Mucosa of descending colon (tissue), 3 donors: ENCODE results near the gene RSPH3. TPM values are rescaled to one million over a fixed set of nuclear protein-coding genes. Genes with fewer than 3 reads are reported as not detected.

Source experiments
- ATAC-seq: fragments of 200-7000 bp; cut with Tn5 transposase; one replicate; pipeline ENCODE4 v1.9.1; 2020; ENCODE audit warnings: mild to moderate bottlenecking, moderate library complexity
- DNase-seq, 3 donors: peaks; one replicate each; pipeline ENCODE4 v3.0.0-alpha.2; 2020
- H3K36me3 ChIP-seq: fragments of 200-600 bp; one replicate; pipeline ENCODE4 v1.8.0; 2021; ENCODE audit warnings: low read depth, mild to moderate bottlenecking
- H3K4me1 ChIP-seq: fragments of 200-600 bp; one replicate; pipeline ENCODE4 v1.8.0; 2021; ENCODE audit warnings: low read depth, mild to moderate bottlenecking
- H3K4me3 ChIP-seq: fragments of 200-600 bp; one replicate; pipeline ENCODE4 v1.8.0; 2021; ENCODE audit warnings: mild to moderate bottlenecking
- H3K9me3 ChIP-seq: fragments of 200-600 bp; one replicate; pipeline ENCODE4 v1.8.0; 2021; ENCODE audit warnings: mild to moderate bottlenecking
- intact Hi-C, 2 donors: fragments of 100-400 bp; cut with DNase I in 1 of 2; cut with micrococcal nuclease in 1 of 2; formaldehyde crosslinking; loops; one replicate each; pipeline versions ENCODE4 v1.11.0 to v1.11.1; 2022; cut with DNase I, micrococcal nuclease
- total RNA-seq, 3 donors: library from RNA; stranded (reverse); fragmentation: NEBNext Ultra II Directional in 2 of 3; extraction: Animal tissue kit (Norgen Biotek cat#: 25700) in 2 of 3; gene quantifications; one replicate each; pipeline versions ENCODE4 v1.2.1 to v1.2.4, GENCODE V29; 2021 to 2023
- TF ChIP-seq, protein P1 (sequence below): fragments of 200-600 bp; IDR thresholded peaks from one replicate; pipeline ENCODE4 v1.8.0; 2022; ENCODE audit warnings: antibody characterized with exemption, mild to moderate bottlenecking
- donor health status: DM: no; HTN: no; CAD: no; lungs with moderate emphysema.
- donor health status: DM: no; HTN: no; CAD: no.
- donor health status: DM: no; HTN: yes; CAD: no.

Gene RSPH3
- total RNA-seq, 3 donors from 2014 or later = 17.3 to 23.1 (median 18.6) TPM

- intact Hi-C loops = no loop called here
- DNase-seq (no peak), ATAC-seq (peak; percentile 82)
- TF ChIP-seq, protein P1, sequence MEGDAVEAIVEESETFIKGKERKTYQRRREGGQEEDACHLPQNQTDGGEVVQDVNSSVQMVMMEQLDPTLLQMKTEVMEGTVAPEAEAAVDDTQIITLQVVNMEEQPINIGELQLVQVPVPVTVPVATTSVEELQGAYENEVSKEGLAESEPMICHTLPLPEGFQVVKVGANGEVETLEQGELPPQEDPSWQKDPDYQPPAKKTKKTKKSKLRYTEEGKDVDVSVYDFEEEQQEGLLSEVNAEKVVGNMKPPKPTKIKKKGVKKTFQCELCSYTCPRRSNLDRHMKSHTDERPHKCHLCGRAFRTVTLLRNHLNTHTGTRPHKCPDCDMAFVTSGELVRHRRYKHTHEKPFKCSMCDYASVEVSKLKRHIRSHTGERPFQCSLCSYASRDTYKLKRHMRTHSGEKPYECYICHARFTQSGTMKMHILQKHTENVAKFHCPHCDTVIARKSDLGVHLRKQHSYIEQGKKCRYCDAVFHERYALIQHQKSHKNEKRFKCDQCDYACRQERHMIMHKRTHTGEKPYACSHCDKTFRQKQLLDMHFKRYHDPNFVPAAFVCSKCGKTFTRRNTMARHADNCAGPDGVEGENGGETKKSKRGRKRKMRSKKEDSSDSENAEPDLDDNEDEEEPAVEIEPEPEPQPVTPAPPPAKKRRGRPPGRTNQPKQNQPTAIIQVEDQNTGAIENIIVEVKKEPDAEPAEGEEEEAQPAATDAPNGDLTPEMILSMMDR = no peak
- Histone ChIP-seq H3K4me1 (peaks cover 3% of the 10 kb centered on the region), H3K9me3 (no peaks in the 10 kb centered on the region), H3K4me3 (no peak overlapping the region), H3K36me3 (no peaks in the 10 kb centered on the region)
Observed at GRCh38 chr6:158933079-158933595, 66.9 kb downstream of the RSPH3 start.

DNA sequence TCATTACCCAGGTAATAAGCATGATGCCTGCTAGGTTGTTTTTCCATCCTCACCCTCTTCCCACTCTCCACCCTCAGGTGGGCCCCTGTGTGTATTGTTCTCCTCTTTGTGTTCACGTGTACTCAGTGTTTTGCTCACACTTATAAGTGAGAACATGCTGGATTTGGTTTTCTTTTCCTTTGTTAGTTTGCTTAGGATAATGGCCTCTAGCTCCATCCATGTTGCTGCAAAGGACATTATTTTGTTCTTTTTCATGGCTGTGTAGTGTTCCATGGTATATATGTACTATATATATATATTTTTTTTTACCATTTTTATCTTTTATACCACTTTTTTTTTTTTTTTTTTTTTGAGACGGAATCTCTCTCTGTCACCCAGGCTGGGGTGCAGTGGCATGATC, 71.9 kb downstream of the RSPH3 start:
- ATAC-seq (no peak), DNase-seq (no peak)
- H3K36me3 ChIP-seq = no peaks in the 10 kb centered on the region
- no peak overlapping the region for H3K4me3 ChIP-seq
- H3K4me1 ChIP-seq = no peaks in the 10 kb centered on the region
- no peaks in the 10 kb centered on the region for H3K9me3 ChIP-seq
- intact Hi-C loops = no loop called here
- TF ChIP-seq, protein P1 = no peak

DNA sequence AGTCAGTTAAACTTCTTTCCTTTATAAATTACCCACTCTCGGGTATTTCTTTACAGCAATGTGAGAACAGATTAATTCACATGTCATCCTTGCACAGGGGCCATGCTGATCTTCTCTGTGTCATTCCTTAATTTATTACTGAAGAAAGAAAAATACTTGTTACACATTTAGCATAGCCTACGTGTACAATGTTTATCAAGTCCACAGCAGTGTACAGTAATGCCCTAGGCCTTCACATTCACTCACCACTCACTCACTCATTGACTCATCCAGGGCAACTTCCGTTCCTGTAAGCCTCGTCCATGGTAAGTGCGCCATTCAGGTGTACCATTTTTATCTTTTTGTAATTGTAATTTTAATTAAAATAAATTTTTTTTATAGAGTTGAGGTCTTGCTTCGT, 73.6 kb downstream of the RSPH3 start:
- intact Hi-C loops = no loop called here
- H3K4me3 ChIP-seq = no peak overlapping the region
- ATAC-seq (no peak), DNase-seq (no peak)
- no peaks in the 10 kb centered on the region for H3K4me1 ChIP-seq
- no peaks in the 10 kb centered on the region for H3K9me3 ChIP-seq
- H3K36me3 ChIP-seq = no peaks in the 10 kb centered on the region
- TF ChIP-seq, protein P1 = no peak

DNA sequence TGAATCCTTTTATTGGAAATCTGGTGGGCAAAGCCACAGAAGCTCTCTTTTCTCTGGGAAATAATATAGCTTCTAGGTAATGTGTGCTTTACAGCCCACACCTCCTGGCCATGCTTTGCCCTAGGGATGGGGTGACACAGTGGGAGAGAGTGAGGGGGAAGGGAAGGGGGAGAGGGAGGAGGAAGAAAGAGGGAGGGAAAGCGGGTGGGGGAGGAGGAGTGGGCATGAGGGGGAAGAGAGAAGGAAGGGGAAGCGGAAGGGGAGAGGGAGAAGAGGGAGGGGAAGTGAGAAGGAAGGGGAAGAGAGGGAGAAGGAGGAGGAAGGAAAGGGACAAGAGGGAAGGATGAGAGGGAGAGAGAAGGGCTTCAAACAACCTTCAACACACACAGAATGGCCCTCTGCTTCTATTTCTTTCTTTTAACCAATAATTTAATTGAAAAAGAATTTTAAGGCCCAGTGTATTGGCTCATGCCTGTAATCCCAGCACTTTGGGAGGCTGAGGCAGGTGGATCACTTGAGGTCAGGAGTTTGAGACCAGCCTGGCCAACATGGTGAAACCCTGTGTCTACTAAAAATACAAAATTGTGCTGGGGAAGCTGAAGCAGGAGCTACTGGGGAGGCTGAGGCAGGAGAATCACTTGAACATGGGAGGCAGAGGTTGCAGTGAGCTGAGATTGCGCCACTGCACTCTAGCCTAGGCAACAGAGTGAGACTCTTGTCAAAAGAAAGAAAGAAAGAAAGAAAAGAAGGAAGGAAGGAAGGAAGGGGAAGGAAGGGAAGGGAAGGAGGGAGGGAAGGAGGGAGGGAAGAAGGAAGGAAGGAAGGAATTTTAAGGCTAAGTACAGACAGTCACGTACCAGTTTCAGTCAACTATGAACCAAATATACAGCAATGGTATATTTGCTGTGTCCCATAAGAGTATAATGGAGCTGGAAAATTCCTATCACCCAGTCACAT, 75.2 kb downstream of the RSPH3 start:
- Histone ChIP-seq H3K4me1 (no peaks in the 10 kb centered on the region), H3K9me3 (no peaks in the 10 kb centered on the region), H3K36me3 (no peaks in the 10 kb centered on the region), H3K4me3 (no peak overlapping the region)
- intact Hi-C loops = no loop called here
- TF ChIP-seq, protein P1 = no peak
- ATAC-seq = peak; percentile 6
- no peak for DNase-seq

GRCh38 chr6:158923805-158924498, 76.0 kb downstream of the RSPH3 start:
- no peaks in the 10 kb centered on the region for H3K9me3 ChIP-seq
- TF ChIP-seq, protein P1 = no peak
- peak in 1 of 3 donors; percentile 68 for DNase-seq
- no peak overlapping the region for H3K4me3 ChIP-seq
- H3K4me1 ChIP-seq = no peaks in the 10 kb centered on the region
- H3K36me3 ChIP-seq = no peaks in the 10 kb centered on the region
- ATAC-seq = peak; percentile 91
- intact Hi-C loops = no loop called here

Other genes with a start within 250 kb of the RSPH3 start
- 100 to 1,000 TPM; 220 to 421 (median 334) TPM for gene EZR, start 180.8 kb downstream of the RSPH3 start, total RNA-seq
- gene TAGAP, start 44.8 kb upstream of the RSPH3 start, total RNA-seq = 1 to 10 TPM; 2.0 to 4.1 (median 3.7) TPM
- gene FNDC1, start 169.2 kb upstream of the RSPH3 start, total RNA-seq = 1 to 10 TPM in 1 of 3 donors, under 1 TPM in 2; 0.64 to 6.6 (median 0.89) TPM